Measurements from ENCODE around the gene AGAP3.

The AGAP3 gene

GRCh38 chr7:151138153-151138851, 52.0 kb downstream of the AGAP3 start:
- in situ Hi-C loops (cut with HindIII; ENCODE audit: low pct_ligation_motif_present, low pct_unique_long_range_greater_than_20kb, low sequenced_read_pairs) = no loop called here
- DNase-seq = no peak

- in situ Hi-C loops (cut with HindIII; ENCODE audit: low pct_ligation_motif_present, low pct_unique_long_range_greater_than_20kb, low sequenced_read_pairs) = no loop called here
These were observed 53.0 kb downstream of the AGAP3 start for GRCh38 chr7:151139071-151139790.

GRCh38 chr7:151139791-151140190, 53.5 kb downstream of the AGAP3 start:
- in situ Hi-C loops (cut with HindIII; ENCODE audit: low pct_ligation_motif_present, low pct_unique_long_range_greater_than_20kb, low sequenced_read_pairs) = no loop called here
- DNase-seq = no peak

More at GRCh38 chr7:151139071-151139790, 53.0 kb downstream of the AGAP3 start:
- DNase-seq = no peak

- in situ Hi-C loops (cut with HindIII; ENCODE audit: low pct_ligation_motif_present, low pct_unique_long_range_greater_than_20kb, low sequenced_read_pairs) = no loop called here
- no peak for DNase-seq
These were observed 54.6 kb downstream of the AGAP3 start for GRCh38 chr7:151140826-151141225.

- in situ Hi-C loops (cut with HindIII; ENCODE audit: low pct_ligation_motif_present, low pct_unique_long_range_greater_than_20kb, low sequenced_read_pairs) = no loop called here
- DNase-seq = no peak
These were observed 55.1 kb downstream of the AGAP3 start for GRCh38 chr7:151141311-151141854.

GRCh38 chr7:151141855-151142685, 55.8 kb downstream of the AGAP3 start:
- in situ Hi-C loops (cut with HindIII; ENCODE audit: low pct_ligation_motif_present, low pct_unique_long_range_greater_than_20kb, low sequenced_read_pairs) = no loop called here
- no peak for DNase-seq

- DNase-seq = no peak
These were observed 56.4 kb downstream of the AGAP3 start for GRCh38 chr7:151142686-151143040.

GRCh38 chr7:151143261-151144015, 57.2 kb downstream of the AGAP3 start:
- DNase-seq = no peak
- in situ Hi-C loops (cut with HindIII; ENCODE audit: low pct_ligation_motif_present, low pct_unique_long_range_greater_than_20kb, low sequenced_read_pairs) = no loop called here

More at GRCh38 chr7:151142686-151143040, 56.4 kb downstream of the AGAP3 start:
- in situ Hi-C loops (cut with HindIII; ENCODE audit: low pct_ligation_motif_present, low pct_unique_long_range_greater_than_20kb, low sequenced_read_pairs) = no loop called here

GRCh38 chr7:151144387-151144786, 58.1 kb downstream of the AGAP3 start:
- in situ Hi-C loops (cut with HindIII; ENCODE audit: low pct_ligation_motif_present, low pct_unique_long_range_greater_than_20kb, low sequenced_read_pairs) = no loop called here
- no peak for DNase-seq

- in situ Hi-C loops (cut with HindIII; ENCODE audit: low pct_ligation_motif_present, low pct_unique_long_range_greater_than_20kb, low sequenced_read_pairs) = loop anchor here (5.0 kb wide), 2 partner anchors 59 to 61 kb away; partner anchors contain the start of gene AGAP3
- no peak for DNase-seq
These were observed 60.5 kb downstream of the AGAP3 start for GRCh38 chr7:151146761-151147160.

- in situ Hi-C loops (cut with HindIII; ENCODE audit: low pct_ligation_motif_present, low pct_unique_long_range_greater_than_20kb, low sequenced_read_pairs) = loop anchor here (5.0 kb wide), 2 partner anchors 59 to 61 kb away; partner anchors contain the start of gene AGAP3
- no peak for DNase-seq
These were observed 62.3 kb downstream of the AGAP3 start for GRCh38 chr7:151148319-151149259.

- no peak for DNase-seq
- in situ Hi-C loops (cut with HindIII; ENCODE audit: low pct_ligation_motif_present, low pct_unique_long_range_greater_than_20kb, low sequenced_read_pairs) = no loop called here
These were observed 64.1 kb downstream of the AGAP3 start for GRCh38 chr7:151150388-151150787.

- in situ Hi-C loops (cut with HindIII; ENCODE audit: low pct_ligation_motif_present, low pct_unique_long_range_greater_than_20kb, low sequenced_read_pairs) = no loop called here
- no peak for DNase-seq
These were observed 66.6 kb downstream of the AGAP3 start for GRCh38 chr7:151152643-151153513.

- in situ Hi-C loops (cut with HindIII; ENCODE audit: low pct_ligation_motif_present, low pct_unique_long_range_greater_than_20kb, low sequenced_read_pairs) = no loop called here
- no peak for DNase-seq
These were observed 71.5 kb downstream of the AGAP3 start for GRCh38 chr7:151157645-151158329.

GRCh38 chr7:151161757-151162156, 75.5 kb downstream of the AGAP3 start:
- in situ Hi-C loops (cut with HindIII; ENCODE audit: low pct_ligation_motif_present, low pct_unique_long_range_greater_than_20kb, low sequenced_read_pairs) = no loop called here
- DNase-seq = no peak
